Endothelial cell of umbilical vein (primary cell): Measurements from ENCODE around the gene KHSRP. TPM values are rescaled to one million over a fixed set of nuclear protein-coding genes. Genes with fewer than 3 reads are reported as not detected.

Experiments used
- BruUV-seq: library from RNA; stranded (reverse); fragments of 400-500 nt; replicated peaks from 2 replicates; lab custom pipeline; 2021; lab: Mats Ljungman, UMichigan
- CTCF ChIA-PET: fragments of 300-600, 350-600 bp; sonication (Branson Sonifier 250); formaldehyde crosslinking; loops from one replicate; lab custom pipeline; 2021; ENCODE audit warnings: antibody characterized with exemption, inconsistent platforms; lab: Charles Lee
- POLR2A ChIA-PET: fragments of 300-600, 350-600 bp; sonication (Branson Sonifier 250); formaldehyde crosslinking; loops from one replicate; lab custom pipeline; 2021; ENCODE audit warnings: antibody characterized with exemption, inconsistent platforms; lab: Charles Lee
- DNase-seq: peaks from one replicate; pipeline ENCODE4 v3.0.0-alpha.2; 2011; ENCODE audit warnings: low read depth, low spot score
- FAIRE-seq: peaks from 2 replicates; lab custom pipeline; 2011; peaks lifted over from hg19 to GRCh38; lab: Jason Lieb, UNC
- H2AFZ ChIP-seq: 2 replicates; pipeline ENCODE4 v1.6.0; 2012; ENCODE audit warnings: low read depth, low read length, control low read depth, inconsistent platforms
- H3K27ac ChIP-seq: 2 replicates; pipeline ENCODE4 v1.5.1; 2011; ENCODE audit warnings: low read depth, mild to moderate bottlenecking, control low read depth, low read length, moderate library complexity; ENCODE audit not compliant: insufficient read depth
- H3K27me3 ChIP-seq, 2 experiments: 2 replicates each; pipeline versions ENCODE4 v1.6.0 to v1.6.1; 2011; ENCODE audit warnings: low read length in 2 of 2, mixed read lengths in 1 of 2; ENCODE audit not compliant: control insufficient read depth in 2 of 2, insufficient read depth in 2 of 2
- H3K36me3 ChIP-seq, 2 experiments: 2 replicates in 1 of 2; 3 replicates in 1 of 2; pipeline ENCODE4 v1.5.1; 2011; ENCODE audit warnings: low read length in 2 of 2, mild to moderate bottlenecking in 1 of 2, moderate library complexity in 1 of 2; ENCODE audit not compliant: control insufficient read depth in 2 of 2, insufficient read depth in 2 of 2; ENCODE audit errors: extremely low read depth in 1 of 2
- H3K4me1 ChIP-seq: 3 replicates; pipeline ENCODE4 v1.5.1; 2011; ENCODE audit warnings: mild to moderate bottlenecking, low read length; ENCODE audit not compliant: control insufficient read depth, insufficient read depth; ENCODE audit errors: extremely low read depth
- H3K4me2 ChIP-seq: 2 replicates; pipeline ENCODE4 v1.6.1; 2011; ENCODE audit warnings: low read length, control low read depth, mixed read lengths; ENCODE audit not compliant: insufficient read depth
- H3K4me3 ChIP-seq, 3 experiments: fragments of 200-600 bp in 1 of 3; sonication (generic), shearing (Covaris generic) in 1 of 3; replicated peaks in 1 of 3; 2 replicates each; pipeline ENCODE4 v1.5.1; 2011 to 2016; ENCODE audit warnings: control low read depth in 3 of 3, low read length in 3 of 3, mild to moderate bottlenecking in 2 of 3, inconsistent platforms in 1 of 3, low read depth in 1 of 3, moderate library complexity in 1 of 3; ENCODE audit not compliant: insufficient read depth in 1 of 3
- H3K79me2 ChIP-seq: 2 replicates; pipeline ENCODE4 v1.6.0; 2012; ENCODE audit warnings: low read length, inconsistent platforms; ENCODE audit not compliant: control insufficient read depth, insufficient read depth
- H3K9ac ChIP-seq: replicated peaks from 2 replicates; pipeline ENCODE3; 2011; ENCODE audit warnings: low read length, control low read depth; ENCODE audit not compliant: insufficient read depth; ENCODE audit errors: extremely low read depth
- H3K9me1 ChIP-seq: replicated peaks from 3 replicates; pipeline ENCODE4 v1.6.0; 2011; ENCODE audit warnings: mild to moderate bottlenecking, low read length; ENCODE audit not compliant: control insufficient read depth, insufficient read depth; ENCODE audit errors: extremely low read depth
- H3K9me3 ChIP-seq: replicated peaks from 2 replicates; pipeline ENCODE4 v1.5.1; 2012; ENCODE audit warnings: low read length, inconsistent platforms; ENCODE audit not compliant: control insufficient read depth, insufficient read depth
- H4K20me1 ChIP-seq: replicated peaks from 2 replicates; pipeline ENCODE3; 2011; ENCODE audit warnings: mild to moderate bottlenecking, low read length; ENCODE audit not compliant: control insufficient read depth, insufficient read depth; ENCODE audit errors: extremely low read depth
- EZH2 ChIP-seq: IDR thresholded peaks from 2 replicates; pipeline ENCODE4 v1.6.1; 2012; ENCODE audit warnings: borderline replicate concordance, low read depth, mild to moderate bottlenecking, moderate library complexity, low read length, inconsistent platforms; ENCODE audit not compliant: severe bottlenecking
- FOS ChIP-seq: IDR thresholded peaks from 2 replicates; pipeline ENCODE4 v1.6.1; 2011; ENCODE audit warnings: mild to moderate bottlenecking, low read length, moderate library complexity, borderline replicate concordance; ENCODE audit not compliant: insufficient read depth
- GATA2 ChIP-seq: IDR thresholded peaks from 2 replicates; pipeline ENCODE4 v1.7.0; 2011; ENCODE audit warnings: low read depth, mild to moderate bottlenecking, moderate library complexity, mixed read lengths, low read length; ENCODE audit not compliant: insufficient read length, insufficient read depth
- JUN ChIP-seq: IDR thresholded peaks from 2 replicates; pipeline ENCODE4 v1.6.1; 2011; ENCODE audit warnings: borderline replicate concordance, low read depth; ENCODE audit not compliant: insufficient read length, insufficient read depth
- POLR2A ChIP-seq: IDR thresholded peaks from 2 replicates; pipeline ENCODE4 v1.6.1; 2012; ENCODE audit warnings: low read depth, mild to moderate bottlenecking, control low read depth, low read length
- POLR2AphosphoS5 ChIP-seq: IDR thresholded peaks from 2 replicates; pipeline ENCODE4 v1.6.1; 2012; ENCODE audit warnings: low read depth, mild to moderate bottlenecking, control low read depth, low read length, moderate library complexity; ENCODE audit not compliant: insufficient read depth
- dilution Hi-C: fragments of 300-500 bp; cut with MboI; formaldehyde crosslinking; loops from one replicate; pipeline ENCODE4 v1.15.0; 2019; ENCODE audit warnings: low sequenced_read_pairs; ENCODE audit not compliant: extremely low pct_ligation_motif_present
- intact Hi-C: fragments of 100-400 bp; cut with micrococcal nuclease; formaldehyde crosslinking; loops from one replicate; pipeline ENCODE4 v1.10.0; 2022
- polyA plus RNA-seq, 4 experiments: library from polyadenylated mRNA; depleted of rRNA in 3 of 4; stranded (reverse) in 3 of 4; unstranded in 1 of 4; fragments of >200 nt; gene quantifications; 2 replicates each; pipeline versions ENCODE4 v1.2.1 to v1.2.3, GENCODE V29; 2011 to 2012; ENCODE audit warnings: missing spikeins in 1 of 4
- total RNA-seq: library from RNA; stranded (reverse); gene quantifications from 2 replicates; pipeline ENCODE4 v1.2.3, GENCODE V29; 2021
- TF ChIP-seq, protein P1 (sequence below): IDR thresholded peaks from 2 replicates; pipeline ENCODE4 v1.6.1; 2011; ENCODE audit not compliant: insufficient read depth, insufficient read length
- TF ChIP-seq, protein P2 (sequence below), 2 donors: IDR thresholded peaks; 1 replicate in 1 of 2; 2 replicates in 1 of 2; pipeline ENCODE4 v1.5.1; 2011; ENCODE audit warnings: low read length in 2 of 2, mild to moderate bottlenecking in 2 of 2, moderate library complexity in 2 of 2, control low read depth in 1 of 2, inconsistent platforms in 1 of 2, low read depth in 1 of 2; ENCODE audit not compliant: insufficient read depth in 1 of 2; ENCODE audit errors: extremely low read depth in 1 of 2

KHSRP gene
- total and polyA plus RNA-seq, 2 donors (not counting 3 experiments of a cell fraction or from before 2014, with no cell fraction given), result 98.3 to 372 TPM

GRCh38 chr19:6424939-6425731, 524 bp upstream of the KHSRP start:
- H3K79me2 ChIP-seq, result peaks cover 41% of the 10 kb centered on the region
- DNase-seq (peak; percentile 100), FAIRE-seq (peak; percentile 100)
- ChIA-PET CTCF (interaction anchor here (0.8 to 1.5 kb wide), 7 partner anchors 11 to 377 kb away, joined by 3 to 5 read pairs (median 3); partner anchors contain the start of genes ALKBH7 and SLC25A23), POLR2A (interaction anchor here (0.6 to 1.5 kb wide), 3 partner anchors 15 to 92 kb away, joined by 3 to 6 read pairs (median 4); partner anchors contain the start of gene ALKBH7)
- intact Hi-C loops (loop anchor here (1.0 to 10.0 kb wide), 7 partner anchors 32 to 378 kb away; partner anchors contain the start of genes CLPP, GPR108, GTF2F1 and TRIP10), dilution Hi-C loops (no loop called here)
- no peaks in the 10 kb centered on the region for H3K9me3 ChIP-seq
- no peaks in the 10 kb centered on the region for H3K9me1 ChIP-seq
- H3K9ac ChIP-seq, result no peak overlapping the region
- no peak overlapping the region for H3K27ac ChIP-seq
- H3K4me2 ChIP-seq, result no peak overlapping the region
- no peak overlapping the region for H3K4me3 ChIP-seq
- no peaks in the 10 kb centered on the region for H3K27me3 ChIP-seq
- peaks cover 3% of the 10 kb centered on the region for H4K20me1 ChIP-seq
- H3K4me1 ChIP-seq, result peaks cover 8% of the 10 kb centered on the region
- no TSS peak for BruUV-seq
- peaks cover 6 to 18% of the 10 kb centered on the region in 2 experiments for H3K36me3 ChIP-seq
- peak overlapping the region; percentile 67 for H2AFZ ChIP-seq
- TF ChIP-seq, protein P1, sequence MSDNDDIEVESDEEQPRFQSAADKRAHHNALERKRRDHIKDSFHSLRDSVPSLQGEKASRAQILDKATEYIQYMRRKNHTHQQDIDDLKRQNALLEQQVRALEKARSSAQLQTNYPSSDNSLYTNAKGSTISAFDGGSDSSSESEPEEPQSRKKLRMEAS, result peak; percentile 98
- TF ChIP-seq JUN (no peak), EZH2 (no peak), POLR2AphosphoS5 (peak; percentile 60), FOS (no peak), POLR2A (peak; percentile 41), GATA2 (no peak)
- TF ChIP-seq, protein P2, sequence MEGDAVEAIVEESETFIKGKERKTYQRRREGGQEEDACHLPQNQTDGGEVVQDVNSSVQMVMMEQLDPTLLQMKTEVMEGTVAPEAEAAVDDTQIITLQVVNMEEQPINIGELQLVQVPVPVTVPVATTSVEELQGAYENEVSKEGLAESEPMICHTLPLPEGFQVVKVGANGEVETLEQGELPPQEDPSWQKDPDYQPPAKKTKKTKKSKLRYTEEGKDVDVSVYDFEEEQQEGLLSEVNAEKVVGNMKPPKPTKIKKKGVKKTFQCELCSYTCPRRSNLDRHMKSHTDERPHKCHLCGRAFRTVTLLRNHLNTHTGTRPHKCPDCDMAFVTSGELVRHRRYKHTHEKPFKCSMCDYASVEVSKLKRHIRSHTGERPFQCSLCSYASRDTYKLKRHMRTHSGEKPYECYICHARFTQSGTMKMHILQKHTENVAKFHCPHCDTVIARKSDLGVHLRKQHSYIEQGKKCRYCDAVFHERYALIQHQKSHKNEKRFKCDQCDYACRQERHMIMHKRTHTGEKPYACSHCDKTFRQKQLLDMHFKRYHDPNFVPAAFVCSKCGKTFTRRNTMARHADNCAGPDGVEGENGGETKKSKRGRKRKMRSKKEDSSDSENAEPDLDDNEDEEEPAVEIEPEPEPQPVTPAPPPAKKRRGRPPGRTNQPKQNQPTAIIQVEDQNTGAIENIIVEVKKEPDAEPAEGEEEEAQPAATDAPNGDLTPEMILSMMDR (IDR thresholded peaks at IDR 0.05; ENCODE audit: extremely low read depth in 1 of 2, insufficient read depth in 1 of 2, low read depth in 1 of 2, low read length in 2 of 2), result no peak
